ENCODE data around the gene PTPRD.

DNA sequence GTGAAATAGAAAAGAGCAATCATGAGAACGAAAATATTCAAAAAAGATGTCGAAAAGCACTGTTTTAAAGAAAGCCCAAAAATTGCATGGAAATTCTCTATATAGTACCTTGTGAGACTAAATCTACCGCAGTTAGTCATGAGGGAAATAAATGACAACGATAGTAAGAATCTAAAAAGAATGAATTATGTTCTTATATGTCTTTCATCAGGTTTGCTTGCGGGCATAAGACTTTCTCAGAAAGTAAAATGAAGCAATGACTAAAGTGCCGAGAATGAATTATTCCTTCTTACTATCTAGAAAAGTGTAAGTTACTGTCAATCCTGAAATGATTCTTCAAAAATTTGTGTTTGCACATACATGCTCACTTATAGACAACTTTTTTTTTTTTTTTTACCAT, 26.4 kb downstream of the PTPRD start:
- TF ChIP-seq POLR2A (IDR thresholded peaks at IDR 0.05), result no peak
- TF ChIP-seq, protein P1, sequence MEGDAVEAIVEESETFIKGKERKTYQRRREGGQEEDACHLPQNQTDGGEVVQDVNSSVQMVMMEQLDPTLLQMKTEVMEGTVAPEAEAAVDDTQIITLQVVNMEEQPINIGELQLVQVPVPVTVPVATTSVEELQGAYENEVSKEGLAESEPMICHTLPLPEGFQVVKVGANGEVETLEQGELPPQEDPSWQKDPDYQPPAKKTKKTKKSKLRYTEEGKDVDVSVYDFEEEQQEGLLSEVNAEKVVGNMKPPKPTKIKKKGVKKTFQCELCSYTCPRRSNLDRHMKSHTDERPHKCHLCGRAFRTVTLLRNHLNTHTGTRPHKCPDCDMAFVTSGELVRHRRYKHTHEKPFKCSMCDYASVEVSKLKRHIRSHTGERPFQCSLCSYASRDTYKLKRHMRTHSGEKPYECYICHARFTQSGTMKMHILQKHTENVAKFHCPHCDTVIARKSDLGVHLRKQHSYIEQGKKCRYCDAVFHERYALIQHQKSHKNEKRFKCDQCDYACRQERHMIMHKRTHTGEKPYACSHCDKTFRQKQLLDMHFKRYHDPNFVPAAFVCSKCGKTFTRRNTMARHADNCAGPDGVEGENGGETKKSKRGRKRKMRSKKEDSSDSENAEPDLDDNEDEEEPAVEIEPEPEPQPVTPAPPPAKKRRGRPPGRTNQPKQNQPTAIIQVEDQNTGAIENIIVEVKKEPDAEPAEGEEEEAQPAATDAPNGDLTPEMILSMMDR (IDR thresholded peaks at IDR 0.05), result no peak

Measured in ovary (tissue), 3 donors.